Stomach smooth muscle (tissue), 2 donors: ENCODE results near the gene STK32C.
"Not testable (repeated sequence)": the region's sequence is repeated elsewhere in the genome, so short reads cannot be mapped to it uniquely, and the experiment has no call there.

ENCODE experiments used
- H3K27ac ChIP-seq: one replicate; pipeline ENCODE4 v1.7.0; 2013; ENCODE audit warnings: mild to moderate bottlenecking, low read length, inconsistent platforms
- H3K27me3 ChIP-seq, 2 donors: one replicate each; pipeline ENCODE4 v1.7.0; 2013; ENCODE audit warnings: low read length in 2 of 2; ENCODE audit not compliant: insufficient read depth in 2 of 2, control insufficient read depth in 1 of 2
- H3K36me3 ChIP-seq, 2 donors: one replicate each; pipeline ENCODE4 v1.7.0; 2013; ENCODE audit warnings: low read length in 2 of 2; ENCODE audit not compliant: control insufficient read depth in 2 of 2, insufficient read depth in 2 of 2
- H3K4me1 ChIP-seq: one replicate; pipeline ENCODE4 v1.7.0; 2013; ENCODE audit warnings: low read length; ENCODE audit not compliant: control insufficient read depth, insufficient read depth
- H3K4me3 ChIP-seq, 2 donors: one replicate each; pipeline ENCODE4 v1.7.0; 2013; ENCODE audit warnings: low read length in 2 of 2
- H3K9ac ChIP-seq, 2 donors: one replicate each; pipeline ENCODE4 v1.7.0; 2013; ENCODE audit warnings: low read length in 2 of 2, mild to moderate bottlenecking in 1 of 2
- H3K9me3 ChIP-seq, 2 donors: one replicate each; pipeline ENCODE4 v1.7.0; 2013; ENCODE audit warnings: low read length in 2 of 2; ENCODE audit not compliant: control insufficient read depth in 2 of 2
- donor health status: healthy.
- donor health status: Pancreatic carcinoma.

STK32C gene

DNA sequence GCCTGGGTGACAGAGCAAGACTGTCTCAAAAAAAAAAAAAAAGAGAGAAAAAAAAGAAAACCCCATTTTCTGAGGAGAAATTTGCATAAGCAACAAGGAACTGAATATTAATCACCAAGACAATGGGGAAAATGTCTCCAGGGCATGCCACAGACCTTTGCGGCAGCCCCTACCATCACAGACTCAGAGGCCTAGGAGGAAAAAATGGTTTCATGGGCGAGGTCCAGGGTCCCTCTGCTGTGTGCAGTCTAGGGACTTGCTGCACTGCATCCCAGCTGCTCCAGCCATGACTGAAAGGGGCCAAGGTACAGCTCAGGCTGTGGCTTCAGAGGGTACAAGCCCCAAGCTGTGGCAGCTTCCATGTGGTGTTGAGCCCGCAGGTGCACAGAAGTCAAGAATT, 91.3 kb downstream of the STK32C start:
- not testable (repeated sequence) for H3K27ac ChIP-seq, H3K36me3 ChIP-seq, H3K27me3 ChIP-seq, H3K9ac ChIP-seq, H3K4me3 ChIP-seq, H3K4me1 ChIP-seq
- H3K9me3 ChIP-seq: peaks cover 4 to 12% of the 10 kb centered on the region in 2 donors

DNA sequence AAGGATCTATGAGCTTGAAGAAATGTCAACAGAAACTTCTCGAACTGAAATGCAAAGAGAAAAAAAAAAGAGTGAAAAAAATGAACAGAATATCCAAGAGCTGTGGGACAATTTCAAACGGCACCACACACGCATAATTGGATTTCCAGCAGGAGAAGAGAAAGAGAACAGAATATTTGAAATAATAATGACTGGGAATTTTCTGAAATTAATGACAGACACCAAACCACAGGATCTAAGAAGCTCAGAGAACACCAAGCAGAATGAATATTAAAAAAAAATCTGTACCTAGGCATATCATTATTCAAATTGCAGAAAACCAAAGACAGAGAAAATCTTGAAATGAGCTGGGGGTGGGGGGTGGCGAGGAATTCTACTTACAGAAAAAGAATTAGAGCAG, 93.8 kb downstream of the STK32C start:
- Histone ChIP-seq H3K4me1 (no peaks in the 10 kb centered on the region), H3K36me3 (peaks cover 0 to 2% of the 10 kb centered on the region in 2 donors), H3K27me3 (no peaks in the 10 kb centered on the region), H3K9me3 (peaks cover 4 to 12% of the 10 kb centered on the region in 2 donors), H3K27ac (no peak overlapping the region), H3K9ac (no peak overlapping the region), H3K4me3 (no peak overlapping the region)

DNA sequence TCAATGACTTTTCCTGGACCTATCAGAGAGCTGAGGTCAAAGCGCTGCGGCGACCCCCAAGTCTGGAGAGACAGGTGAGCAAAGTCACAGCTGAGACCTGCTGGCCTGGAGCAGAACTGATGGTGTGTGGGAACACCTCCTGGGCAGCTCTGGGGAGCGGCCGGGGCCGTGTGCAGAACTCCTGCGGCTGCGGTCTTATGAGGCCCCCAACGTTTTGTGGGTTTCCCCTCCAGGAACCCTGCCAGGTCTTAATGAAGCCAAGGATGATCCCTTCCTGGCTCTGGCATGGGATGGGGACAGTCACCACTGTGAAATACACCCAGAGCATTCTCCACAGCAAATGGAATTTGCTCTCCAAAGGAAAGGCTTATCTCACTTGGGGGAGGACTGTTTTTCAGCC, 94.9 kb downstream of the STK32C start:
- Histone ChIP-seq H3K9ac (no peak overlapping the region), H3K36me3 (peaks cover 0 to 2% of the 10 kb centered on the region in 2 donors), H3K4me1 (no peaks in the 10 kb centered on the region), H3K27ac (no peak overlapping the region), H3K27me3 (no peaks in the 10 kb centered on the region), H3K9me3 (peaks cover 4 to 12% of the 10 kb centered on the region in 2 donors), H3K4me3 (no peak overlapping the region)

DNA sequence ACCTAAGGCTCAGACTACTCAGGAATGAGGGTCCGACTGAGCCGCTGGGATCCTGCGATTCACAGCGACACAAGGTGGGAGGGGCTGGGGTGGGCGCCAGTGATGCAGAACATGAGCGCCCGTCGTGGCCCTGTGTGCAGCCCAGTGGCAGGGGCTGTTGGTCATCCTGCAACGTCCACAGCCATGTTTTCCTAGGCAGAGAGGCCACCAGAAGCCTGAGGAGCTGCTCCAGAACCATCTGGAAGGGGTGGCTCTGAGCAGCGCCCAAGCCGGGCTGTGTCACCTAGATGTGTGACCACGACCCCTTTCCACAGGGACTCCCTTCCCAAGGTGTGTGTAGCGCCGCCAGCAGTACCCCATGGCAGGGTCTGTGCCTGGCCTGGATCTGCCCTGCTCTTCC, 96.5 kb downstream of the STK32C start:
- Histone ChIP-seq H3K9ac (no peak overlapping the region), H3K27me3 (no peaks in the 10 kb centered on the region), H3K9me3 (peaks cover 4 to 12% of the 10 kb centered on the region in 2 donors), H3K36me3 (peaks cover 0 to 2% of the 10 kb centered on the region in 2 donors), H3K4me3 (no peak overlapping the region), H3K4me1 (no peaks in the 10 kb centered on the region), H3K27ac (no peak overlapping the region)

DNA sequence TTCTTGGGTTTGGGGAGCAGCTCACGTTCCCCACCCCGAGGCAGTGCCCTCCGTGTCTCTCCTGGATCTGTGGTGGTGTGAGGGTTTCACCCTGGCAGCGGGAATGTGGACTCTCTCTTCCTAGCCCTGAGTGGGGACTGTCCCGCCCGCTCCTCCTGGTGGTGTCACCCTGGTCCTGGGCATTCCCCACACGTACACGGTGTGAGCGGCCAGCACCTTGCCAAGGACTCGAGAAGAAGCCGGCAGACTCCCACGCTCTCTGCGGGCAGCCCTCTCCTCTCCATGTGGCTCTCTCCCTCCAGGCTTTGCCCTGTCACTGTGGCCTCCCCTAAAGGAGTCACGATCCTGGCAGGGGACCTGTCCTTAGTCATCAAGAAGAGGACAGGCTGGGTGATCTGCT, 97.0 kb downstream of the STK32C start:
- Histone ChIP-seq H3K4me1 (no peaks in the 10 kb centered on the region), H3K27ac (no peak overlapping the region), H3K9ac (no peak overlapping the region), H3K9me3 (peaks cover 4 to 12% of the 10 kb centered on the region in 2 donors), H3K36me3 (peaks cover 0 to 2% of the 10 kb centered on the region in 2 donors), H3K27me3 (no peaks in the 10 kb centered on the region), H3K4me3 (no peak overlapping the region)

DNA sequence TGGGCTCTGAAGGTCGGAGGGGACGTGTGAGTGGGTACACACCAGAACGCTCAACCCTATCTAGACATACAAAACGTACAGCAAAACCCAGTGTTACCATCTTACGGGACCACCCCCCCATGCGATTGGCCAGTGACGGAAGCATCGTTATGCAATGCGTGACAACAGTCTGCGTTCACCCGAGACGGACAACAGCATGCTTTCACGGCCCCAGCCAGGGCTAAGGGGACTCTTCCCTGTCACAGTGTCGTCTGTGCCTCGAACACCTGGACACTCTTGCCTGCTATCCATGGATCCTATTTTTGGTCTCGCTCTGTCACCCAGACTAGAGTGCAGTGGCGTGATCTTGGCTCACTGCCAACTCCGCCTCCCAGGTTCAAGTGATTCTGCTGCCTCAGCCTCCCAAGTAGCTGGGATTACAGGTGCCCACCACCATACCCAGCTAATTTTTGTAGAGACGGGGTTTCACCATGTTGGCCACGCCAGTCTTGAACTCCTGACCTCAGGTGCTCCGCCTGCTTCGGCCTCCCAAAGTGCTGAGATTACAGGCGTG, 97.7 kb downstream of the STK32C start:
- H3K27ac ChIP-seq: no peak overlapping the region
- no peaks in the 10 kb centered on the region for H3K27me3 ChIP-seq
- H3K36me3 ChIP-seq: peaks cover 0 to 2% of the 10 kb centered on the region in 2 donors
- no peak overlapping the region for H3K9ac ChIP-seq
- peaks cover 4 to 12% of the 10 kb centered on the region in 2 donors for H3K9me3 ChIP-seq
- H3K4me3 ChIP-seq: no peak overlapping the region
- H3K4me1 ChIP-seq: no peaks in the 10 kb centered on the region

DNA sequence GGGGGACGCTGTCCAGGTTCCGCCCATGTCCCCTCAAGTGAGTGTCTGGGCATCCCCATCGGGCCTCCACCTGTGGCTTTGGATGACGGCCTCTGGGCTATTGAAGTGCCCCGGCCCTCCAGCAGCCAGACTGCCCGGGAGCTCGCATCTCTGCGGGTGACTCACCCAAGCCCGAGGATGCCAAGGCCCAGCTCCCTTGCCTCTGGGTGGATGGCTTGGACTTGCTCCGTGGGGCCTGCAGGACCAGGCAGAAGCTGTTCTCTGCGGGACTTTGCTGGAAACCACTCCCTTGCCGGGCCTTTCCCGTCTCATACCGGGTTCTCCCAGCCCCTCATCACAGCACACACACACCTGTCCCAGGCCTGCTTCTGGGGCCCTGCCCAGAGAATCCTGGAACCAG, 98.6 kb downstream of the STK32C start:
- H3K36me3 ChIP-seq: peaks cover 0 to 2% of the 10 kb centered on the region in 2 donors
- H3K27me3 ChIP-seq: no peaks in the 10 kb centered on the region
- no peak overlapping the region for H3K27ac ChIP-seq
- H3K4me3 ChIP-seq: no peak overlapping the region
- no peaks in the 10 kb centered on the region for H3K4me1 ChIP-seq
- peaks cover 4 to 12% of the 10 kb centered on the region in 2 donors for H3K9me3 ChIP-seq
- H3K9ac ChIP-seq: no peak overlapping the region

DNA sequence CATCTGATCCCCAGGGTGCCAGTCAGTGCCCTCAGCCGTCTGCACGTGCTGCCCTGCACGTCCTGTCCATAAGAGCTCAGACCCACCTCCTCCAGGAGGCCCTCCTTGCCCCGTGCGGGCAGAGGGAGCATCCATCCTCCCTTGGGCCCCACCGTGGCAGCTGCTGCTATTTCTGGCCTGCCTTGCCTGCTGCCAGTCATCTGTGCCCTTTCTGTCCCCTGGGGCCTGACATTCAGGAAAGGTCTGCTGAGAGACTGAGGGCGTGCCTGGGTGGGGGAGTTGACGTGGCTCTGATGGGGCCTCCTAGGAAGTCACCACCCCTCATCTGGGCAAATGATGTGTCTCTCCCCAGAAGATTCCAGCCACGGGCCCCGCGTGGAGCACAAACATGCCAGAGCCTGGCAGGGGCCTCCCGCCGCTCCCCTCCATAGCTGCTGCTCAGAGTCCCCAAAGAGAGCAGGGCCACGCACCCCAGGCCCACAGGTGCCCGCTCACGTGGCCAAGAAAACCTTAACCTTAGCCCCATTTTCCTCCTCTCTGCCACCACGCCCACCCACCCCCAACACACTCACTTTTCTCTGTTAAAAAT, 99.2 kb downstream of the STK32C start:
- Histone ChIP-seq H3K9me3 (peaks cover 3 to 9% of the 10 kb centered on the region in 2 donors), H3K27ac (no peak overlapping the region), H3K4me1 (no peaks in the 10 kb centered on the region), H3K9ac (no peak overlapping the region), H3K27me3 (no peaks in the 10 kb centered on the region), H3K4me3 (no peak overlapping the region), H3K36me3 (peaks cover 0 to 2% of the 10 kb centered on the region in 2 donors)

DNA sequence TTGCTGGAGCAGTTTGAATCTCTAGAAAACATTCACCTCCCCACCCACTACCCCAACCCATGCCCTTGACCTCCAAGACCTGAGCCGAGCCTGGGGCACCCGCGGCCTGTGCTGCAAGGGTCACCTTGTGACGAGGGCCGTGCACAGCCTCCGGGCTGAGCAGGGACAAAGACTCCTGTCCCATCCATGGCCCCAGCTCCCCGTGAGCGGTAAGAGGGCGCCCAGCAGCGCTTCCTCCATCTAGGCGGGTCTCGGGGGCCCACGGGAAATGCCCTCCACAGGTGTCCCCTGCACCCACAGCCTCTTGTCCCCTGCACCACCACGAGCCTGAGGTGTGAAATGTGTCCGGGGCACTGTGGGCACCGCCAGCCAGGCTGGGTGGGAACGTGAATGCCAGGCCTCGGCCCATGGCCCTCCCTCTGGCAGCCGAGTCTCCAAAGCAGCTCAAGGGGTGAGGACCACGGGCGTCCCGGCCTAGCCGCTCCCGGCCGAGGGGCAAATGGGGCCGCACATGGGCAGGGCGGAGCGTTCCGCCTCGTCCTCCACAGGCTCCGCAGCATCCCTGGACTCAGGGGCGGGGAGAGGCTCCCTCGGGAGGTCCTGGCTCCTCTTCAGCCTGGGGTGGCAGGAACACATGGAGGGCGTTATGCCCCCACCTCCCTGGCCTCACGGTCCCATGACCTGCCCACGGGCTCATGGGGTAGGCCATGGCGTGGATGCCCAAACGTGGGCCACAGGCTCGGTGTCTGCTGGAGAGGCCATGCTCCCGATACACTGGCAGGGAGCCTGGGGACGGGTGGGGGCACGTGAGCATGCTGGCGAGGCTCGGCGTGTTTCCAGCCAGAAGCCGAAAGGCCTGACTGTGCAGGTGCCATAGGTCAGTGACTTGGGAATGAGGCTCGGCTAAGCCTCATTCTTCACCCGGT, 100.0 kb downstream of the STK32C start:
- Histone ChIP-seq H3K9me3 (peaks cover 0 to 4% of the 10 kb centered on the region in 2 donors), H3K27me3 (no peaks in the 10 kb centered on the region), H3K9ac (no peak overlapping the region), H3K4me1 (no peaks in the 10 kb centered on the region), H3K27ac (no peak overlapping the region), H3K4me3 (no peak overlapping the region), H3K36me3 (peaks cover 0 to 2% of the 10 kb centered on the region in 2 donors)

DNA sequence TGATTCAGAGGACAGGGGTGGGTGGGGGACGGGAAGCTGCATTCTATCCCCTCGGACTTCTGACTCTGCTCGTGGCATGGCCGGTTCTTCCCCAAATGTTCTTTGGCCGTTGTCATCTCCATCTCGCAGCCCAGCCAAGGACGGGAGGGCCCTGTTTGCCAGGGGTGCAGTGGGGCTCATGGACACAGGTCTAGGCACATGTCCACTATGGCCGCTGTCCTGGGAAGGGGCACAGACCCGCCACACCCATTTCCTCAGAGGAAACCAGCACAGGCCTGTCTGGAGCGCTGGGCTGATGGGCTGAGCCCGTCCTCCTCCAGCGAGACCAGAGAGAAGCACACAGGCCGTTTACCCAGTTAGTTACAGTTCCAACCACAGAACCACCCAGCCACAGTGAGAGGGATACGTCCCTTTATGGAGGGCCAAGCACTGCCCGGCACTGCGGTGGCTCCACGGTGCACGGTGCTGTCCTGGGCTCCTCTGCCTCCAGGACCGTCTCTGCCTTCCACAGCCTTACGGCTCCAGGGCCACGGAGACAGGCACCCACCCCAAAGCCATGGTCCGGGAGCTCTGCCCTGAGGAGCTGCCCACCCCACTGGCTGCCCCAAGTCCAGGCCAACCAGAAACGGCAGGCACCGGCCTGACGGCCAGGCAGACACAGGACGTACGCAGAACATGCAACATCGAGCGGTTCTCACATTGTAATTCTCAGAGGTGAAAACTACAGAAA, 100.8 kb downstream of the STK32C start:
- no peaks in the 10 kb centered on the region for H3K4me1 ChIP-seq
- H3K36me3 ChIP-seq: no peaks in the 10 kb centered on the region
- no peaks in the 10 kb centered on the region for H3K27me3 ChIP-seq
- H3K27ac ChIP-seq: no peak overlapping the region
- H3K4me3 ChIP-seq: no peak overlapping the region
- H3K9me3 ChIP-seq: no peaks in the 10 kb centered on the region
- no peak overlapping the region for H3K9ac ChIP-seq
